GM18909 (cell line): ENCODE measurements around the gene CD160.

Experiments used
- ATAC-seq: cut with Tn5 transposase; IDR thresholded peaks from one replicate; pipeline ENCODE4 v1.9.1; 2021; ENCODE audit warnings: mild to moderate bottlenecking; ENCODE audit not compliant: unreplicated experiment, poor library complexity

The CD160 gene

DNA sequence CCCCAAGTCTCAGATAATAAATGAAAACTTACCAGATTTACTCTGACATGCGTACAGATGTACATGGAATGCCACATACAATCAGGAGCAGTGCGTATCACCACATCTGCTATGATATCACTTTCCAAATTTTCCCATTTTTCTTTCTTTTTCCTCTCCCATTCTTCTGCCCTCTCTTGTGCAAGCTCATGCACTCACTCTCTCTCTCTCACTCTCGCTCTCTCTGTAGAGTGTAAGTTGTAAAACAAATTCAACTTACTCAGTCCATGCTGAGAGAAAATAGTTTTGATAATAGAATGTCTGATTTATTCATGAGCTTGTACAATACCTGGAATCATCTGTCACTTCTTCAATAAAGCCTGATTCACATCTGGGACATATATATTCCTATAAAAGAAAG, 69.3 kb downstream of the CD160 start:
- no peak for ATAC-seq
